Esophagus squamous epithelium (tissue), 5 donors: ENCODE results near the gene RUFY4. TPM values are rescaled to one million over a fixed set of nuclear protein-coding genes. Genes with fewer than 3 reads are reported as not detected.
A peak's percentile ranks its signal among the peaks of the same experiment; 100 is the strongest.
"Not testable (repeated sequence)": the region's sequence is repeated elsewhere in the genome, so short reads cannot be mapped to it uniquely, and the experiment has no call there.

Source experiments
- DNase-seq: peaks from one replicate; lab custom pipeline; 2025; lab: John Stamatoyannopoulos, UW
- H3K27ac ChIP-seq, 4 donors: fragments of 200-600 bp; sonication (generic); one replicate each; pipeline ENCODE4 v1.5.1; 2016 to 2019; ENCODE audit warnings: mild to moderate bottlenecking in 1 of 4
- H3K27me3 ChIP-seq, 4 donors: fragments of 200-600 bp; sonication (generic); 1 replicate in 3 of 4; 2 replicates in 1 of 4; pipeline versions ENCODE4 v1.5.1 to v1.6.0; 2017 to 2021; ENCODE audit warnings: antibody characterized with exemption in 1 of 4
- H3K36me3 ChIP-seq, 3 donors: fragments of 200-600 bp; sonication (generic); one replicate each; pipeline ENCODE4 v1.5.1; 2016 to 2019
- H3K4me1 ChIP-seq, 3 donors: fragments of 200-600 bp; sonication (generic); one replicate each; pipeline ENCODE4 v1.5.1; 2017 to 2019
- H3K4me3 ChIP-seq, 4 donors: fragments of 200-600 bp; sonication (generic); 1 replicate in 3 of 4; 2 replicates in 1 of 4; pipeline ENCODE4 v1.5.1; 2016 to 2019; ENCODE audit warnings: mild to moderate bottlenecking in 2 of 4, moderate library complexity in 1 of 4
- H3K9me3 ChIP-seq, 3 donors: fragments of 200-600 bp; sonication (generic); one replicate each; pipeline ENCODE4 v1.5.1; 2016 to 2019
- CTCF ChIP-seq, 6 experiments: fragments of 450-650 bp in 4 of 6; fragments of 200-600 bp in 2 of 6; sonication (generic) in 2 of 6; IDR thresholded peaks; one replicate each; pipeline ENCODE4 v1.5.1; 2016 to 2019; ENCODE audit warnings: antibody characterized with exemption in 6 of 6, mild to moderate bottlenecking in 4 of 6, moderate library complexity in 4 of 6
- POLR2A ChIP-seq, 4 donors: fragments of 450-650 bp; IDR thresholded peaks; one replicate each; pipeline ENCODE4 v1.6.1; 2017; ENCODE audit warnings: antibody characterized with exemption in 4 of 4, mild to moderate bottlenecking in 4 of 4, moderate library complexity in 3 of 4
- WGBS, 2 donors: methylation state at CpG; one replicate each; pipeline ENCODE4 v1.1.5; 2018; 5-methylcytosine and 5-hydroxymethylcytosine counted together
- intact Hi-C: fragments of 100-400 bp; cut with DNase I; formaldehyde crosslinking; loops from one replicate; pipeline ENCODE4 v1.15.0; 2022
- total RNA-seq, 4 donors: library from RNA; depleted of rRNA; stranded (reverse); fragments of >200 nt; gene quantifications; one replicate each; pipeline ENCODE4 v1.1.0, GENCODE V29; 2016
- donor health status: DM: yes; HTN: yes; CAD: no.

Gene RUFY4
- total RNA-seq, 4 donors from 2014 or later, result not detected

GRCh38 chr2:218041302-218042168, 27.5 kb upstream of the RUFY4 start:
- WGBS, 2 donors, result 73 to 75% methylated on average over 2 of the region's 2 CpGs
- no peak overlapping the region for H3K4me3 ChIP-seq
- H3K36me3 ChIP-seq, result no peaks in the 10 kb centered on the region
- H3K4me1 ChIP-seq, result no peaks in the 10 kb centered on the region
- H3K27ac ChIP-seq, result no peak overlapping the region
- no peaks in the 10 kb centered on the region for H3K27me3 ChIP-seq
- peaks cover 0 to 4% (median 0%) of the 10 kb centered on the region in 3 donors for H3K9me3 ChIP-seq
- TF ChIP-seq CTCF (IDR thresholded peaks at IDR 0.05) (no peak), POLR2A (IDR thresholded peaks at IDR 0.05) (no peak)
- no peak for DNase-seq
- intact Hi-C loops, result no loop called here

GRCh38 chr2:218043100-218043499, 26.0 kb upstream of the RUFY4 start:
- Histone ChIP-seq H3K27me3 (no peaks in the 10 kb centered on the region), H3K4me1 (no peaks in the 10 kb centered on the region), H3K9me3 (peaks cover 0 to 4% (median 0%) of the 10 kb centered on the region in 3 donors), H3K36me3 (no peaks in the 10 kb centered on the region), H3K4me3 (no peak overlapping the region), H3K27ac (no peak overlapping the region)
- WGBS, 2 donors, result 86 to 92% methylated on average over 1 of the region's 1 CpG
- intact Hi-C loops, result no loop called here
- no peak for DNase-seq
- TF ChIP-seq POLR2A (IDR thresholded peaks at IDR 0.05) (no peak), CTCF (IDR thresholded peaks at IDR 0.05) (no peak)

- H3K27ac ChIP-seq, result no peak overlapping the region
- no peaks in the 10 kb centered on the region for H3K4me1 ChIP-seq
- intact Hi-C loops, result no loop called here
- H3K27me3 ChIP-seq, result no peaks in the 10 kb centered on the region
- TF ChIP-seq CTCF (IDR thresholded peaks at IDR 0.05), result no peak
- no peak for TF ChIP-seq POLR2A (IDR thresholded peaks at IDR 0.05)
- H3K9me3 ChIP-seq, result peaks cover 0 to 4% (median 0%) of the 10 kb centered on the region in 3 donors
- 100% methylated on average over 1 to 2 of the region's 5 CpGs for WGBS, 2 donors
- no peak for DNase-seq
- no peak overlapping the region for H3K4me3 ChIP-seq
- no peaks in the 10 kb centered on the region for H3K36me3 ChIP-seq
Measured at GRCh38 chr2:218043701-218044109, 25.3 kb upstream of the RUFY4 start.

- H3K27ac ChIP-seq, H3K9me3 ChIP-seq, H3K27me3 ChIP-seq, intact Hi-C loops, H3K4me3 ChIP-seq, DNase-seq, H3K36me3 ChIP-seq, H3K4me1 ChIP-seq: not testable (repeated sequence)
- 100% methylated on average over 1 of the region's 1 CpG for WGBS, 2 donors
Measured at GRCh38 chr2:218044599-218044998, 24.5 kb upstream of the RUFY4 start.

- no peak for DNase-seq
- WGBS, 2 donors, result 71 to 86% methylated on average over 4 of the region's 4 CpGs
Measured at GRCh38 chr2:218046238-218046637, 22.8 kb upstream of the RUFY4 start.

More at GRCh38 chr2:218046238-218046637, 22.8 kb upstream of the RUFY4 start:
- peaks cover 0 to 4% (median 0%) of the 10 kb centered on the region in 3 donors for H3K9me3 ChIP-seq
- H3K36me3 ChIP-seq, result no peaks in the 10 kb centered on the region
- intact Hi-C loops, result no loop called here
- no peaks in the 10 kb centered on the region for H3K27me3 ChIP-seq
- H3K4me1 ChIP-seq, result no peaks in the 10 kb centered on the region
- TF ChIP-seq CTCF (IDR thresholded peaks at IDR 0.05) (no peak), POLR2A (IDR thresholded peaks at IDR 0.05) (no peak)
- H3K4me3 ChIP-seq, result no peak overlapping the region
- peak overlapping the region in 2 of 4 donors; percentile 27 to 55 for H3K27ac ChIP-seq
